RWPE2 (cell line): ENCODE measurements around the gene KCNK17.

Experiments used
- ATAC-seq: fragments of 200-7000 bp; cut with Tn5 transposase; 3 replicates; pipeline ENCODE4 v1.9.1; 2021; ENCODE audit warnings: low read depth
- DNase-seq: peaks from one replicate; pipeline ENCODE4 v3.0.0-alpha.2; 2020; ENCODE audit warnings: low spot score
- H3K27ac ChIP-seq: fragments of 450-650 bp; 2 replicates; pipeline ENCODE4 v1.5.1; 2017; ENCODE audit warnings: mild to moderate bottlenecking; ENCODE audit not compliant: poor library complexity, severe bottlenecking
- H3K27me3 ChIP-seq: fragments of 250-450 bp; sonication (Bioruptor Pico); 2 replicates; pipeline ENCODE4 v1.5.1; 2021; ENCODE audit warnings: mild to moderate bottlenecking, moderate library complexity; ENCODE audit not compliant: insufficient read depth, poor library complexity, severe bottlenecking
- H3K36me3 ChIP-seq: fragments of 250-450 bp; sonication (Bioruptor Pico); 2 replicates; pipeline ENCODE4 v1.5.1; 2020; ENCODE audit warnings: low read depth, mild to moderate bottlenecking, moderate library complexity
- H3K4me1 ChIP-seq: fragments of 250-450 bp; sonication (Bioruptor Pico); 2 replicates; pipeline ENCODE4 v1.5.1; 2021; ENCODE audit warnings: mild to moderate bottlenecking, moderate library complexity; ENCODE audit not compliant: insufficient read depth, poor library complexity, severe bottlenecking
- H3K4me3 ChIP-seq: fragments of 250-450 bp; sonication (Bioruptor Pico); 2 replicates; pipeline ENCODE4 v1.5.1; 2021; ENCODE audit warnings: mild to moderate bottlenecking, moderate library complexity; ENCODE audit not compliant: severe bottlenecking
- H3K9me3 ChIP-seq: fragments of 250-450 bp; sonication (Bioruptor Pico); 2 replicates; pipeline ENCODE4 v1.5.1; 2021; ENCODE audit warnings: mild to moderate bottlenecking, moderate library complexity; ENCODE audit not compliant: severe bottlenecking
- TF ChIP-seq, protein P1 (sequence below): fragments of 450-650 bp; IDR thresholded peaks from one replicate; pipeline ENCODE4 v1.5.1; 2017; ENCODE audit warnings: mild to moderate bottlenecking, moderate library complexity; ENCODE audit not compliant: poor library complexity, severe bottlenecking

The KCNK17 gene

DNA sequence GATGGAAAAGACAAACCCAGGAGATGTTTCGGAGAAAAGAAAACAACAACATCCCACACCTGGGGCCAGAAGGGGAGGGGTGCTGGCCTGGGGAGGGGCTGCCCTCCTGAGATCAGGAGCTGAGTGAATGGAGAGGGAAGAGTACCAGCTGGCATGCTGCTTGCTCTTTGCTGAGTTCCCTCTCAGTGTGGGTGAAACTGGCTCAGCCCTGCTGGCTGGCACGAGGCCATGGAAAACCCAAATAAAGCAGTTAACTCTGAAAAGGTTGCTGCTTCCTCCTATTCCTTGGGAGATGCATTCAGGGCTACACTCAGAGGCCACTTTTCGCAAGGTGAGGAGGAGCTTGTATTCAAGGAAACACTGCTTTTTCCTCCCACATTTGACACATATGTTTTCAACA, 16.3 kb upstream of the KCNK17 start:
- no peak overlapping the region for H3K27ac ChIP-seq
- no peaks in the 10 kb centered on the region for H3K27me3 ChIP-seq
- H3K36me3 ChIP-seq = no peaks in the 10 kb centered on the region
- ATAC-seq = no peak
- H3K9me3 ChIP-seq = no peaks in the 10 kb centered on the region
- H3K4me3 ChIP-seq = no peak overlapping the region
- DNase-seq = no peak
- no peaks in the 10 kb centered on the region for H3K4me1 ChIP-seq
- TF ChIP-seq, protein P1, sequence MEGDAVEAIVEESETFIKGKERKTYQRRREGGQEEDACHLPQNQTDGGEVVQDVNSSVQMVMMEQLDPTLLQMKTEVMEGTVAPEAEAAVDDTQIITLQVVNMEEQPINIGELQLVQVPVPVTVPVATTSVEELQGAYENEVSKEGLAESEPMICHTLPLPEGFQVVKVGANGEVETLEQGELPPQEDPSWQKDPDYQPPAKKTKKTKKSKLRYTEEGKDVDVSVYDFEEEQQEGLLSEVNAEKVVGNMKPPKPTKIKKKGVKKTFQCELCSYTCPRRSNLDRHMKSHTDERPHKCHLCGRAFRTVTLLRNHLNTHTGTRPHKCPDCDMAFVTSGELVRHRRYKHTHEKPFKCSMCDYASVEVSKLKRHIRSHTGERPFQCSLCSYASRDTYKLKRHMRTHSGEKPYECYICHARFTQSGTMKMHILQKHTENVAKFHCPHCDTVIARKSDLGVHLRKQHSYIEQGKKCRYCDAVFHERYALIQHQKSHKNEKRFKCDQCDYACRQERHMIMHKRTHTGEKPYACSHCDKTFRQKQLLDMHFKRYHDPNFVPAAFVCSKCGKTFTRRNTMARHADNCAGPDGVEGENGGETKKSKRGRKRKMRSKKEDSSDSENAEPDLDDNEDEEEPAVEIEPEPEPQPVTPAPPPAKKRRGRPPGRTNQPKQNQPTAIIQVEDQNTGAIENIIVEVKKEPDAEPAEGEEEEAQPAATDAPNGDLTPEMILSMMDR = no peak

DNA sequence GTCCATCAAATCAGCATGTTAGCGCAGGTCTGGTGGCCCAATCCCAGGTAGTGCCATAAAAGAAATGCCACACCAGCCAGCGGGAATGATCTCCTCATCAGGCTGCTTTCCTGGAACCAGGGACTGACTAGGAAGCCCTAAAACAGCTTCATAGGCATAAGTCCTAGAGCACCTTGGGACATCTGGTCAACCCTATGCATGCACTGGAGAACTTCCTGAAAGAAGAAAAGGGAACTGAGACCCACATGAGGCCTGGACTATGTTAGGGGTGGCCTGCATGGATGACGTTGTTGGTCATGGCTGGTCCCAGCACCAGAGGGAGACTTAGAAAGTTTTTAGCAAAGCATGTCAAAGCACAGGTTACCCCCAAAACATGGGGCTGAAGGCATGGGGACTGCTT, 15.8 kb upstream of the KCNK17 start:
- Histone ChIP-seq H3K9me3 (no peaks in the 10 kb centered on the region), H3K4me3 (no peak overlapping the region), H3K4me1 (no peaks in the 10 kb centered on the region), H3K36me3 (no peaks in the 10 kb centered on the region), H3K27me3 (no peaks in the 10 kb centered on the region), H3K27ac (no peak overlapping the region)
- no peak for ATAC-seq
- DNase-seq = no peak
- TF ChIP-seq, protein P1 = no peak

DNA sequence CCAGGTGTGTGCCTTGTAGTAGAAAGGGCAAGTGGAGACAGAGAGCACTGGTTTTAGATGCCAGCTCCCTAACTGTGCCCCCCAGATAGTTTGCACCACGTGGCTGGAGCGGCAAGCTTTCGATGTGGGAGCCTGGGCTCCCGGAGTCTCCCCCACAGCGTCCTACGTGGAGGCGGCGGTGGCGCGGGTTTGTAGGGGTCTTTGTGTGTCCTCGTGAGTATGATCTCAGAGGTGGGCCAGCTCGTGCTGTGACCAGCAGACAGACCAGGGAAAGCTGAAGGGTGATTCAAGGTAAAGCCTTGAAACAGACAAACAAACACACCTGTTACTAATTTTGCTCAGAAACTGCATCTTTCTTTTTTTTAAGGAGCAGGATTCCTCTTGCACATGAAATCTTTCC, 13.8 kb upstream of the KCNK17 start:
- no peak for DNase-seq
- H3K27me3 ChIP-seq = no peaks in the 10 kb centered on the region
- no peaks in the 10 kb centered on the region for H3K36me3 ChIP-seq
- no peaks in the 10 kb centered on the region for H3K4me1 ChIP-seq
- TF ChIP-seq, protein P1 = no peak
- no peak overlapping the region for H3K4me3 ChIP-seq
- no peak for ATAC-seq
- H3K9me3 ChIP-seq = no peaks in the 10 kb centered on the region
- no peak overlapping the region for H3K27ac ChIP-seq

DNA sequence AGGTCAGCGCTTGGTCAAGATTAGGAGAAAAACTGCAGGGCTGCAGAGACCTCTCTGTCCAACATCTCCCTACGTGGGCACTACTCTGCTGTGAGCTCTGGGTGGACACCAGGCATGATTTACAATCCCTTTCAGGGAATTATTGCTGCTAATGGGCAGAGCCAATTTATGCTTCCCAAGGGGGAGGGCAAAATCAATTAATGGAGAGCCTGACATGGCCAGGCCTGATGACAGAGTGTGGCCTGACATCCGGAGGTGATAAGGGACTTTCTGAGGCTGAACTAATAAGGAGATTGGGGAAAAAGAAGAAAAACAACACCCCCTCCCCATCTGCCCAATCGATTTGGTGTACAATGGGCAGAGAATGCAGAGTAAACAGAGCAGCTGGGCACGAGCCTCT, 13.3 kb upstream of the KCNK17 start:
- H3K4me1 ChIP-seq = no peaks in the 10 kb centered on the region
- no peak for ATAC-seq
- no peaks in the 10 kb centered on the region for H3K36me3 ChIP-seq
- H3K27ac ChIP-seq = no peak overlapping the region
- H3K27me3 ChIP-seq = no peaks in the 10 kb centered on the region
- no peak overlapping the region for H3K4me3 ChIP-seq
- no peak for DNase-seq
- H3K9me3 ChIP-seq = no peaks in the 10 kb centered on the region
- TF ChIP-seq, protein P1 = no peak

DNA sequence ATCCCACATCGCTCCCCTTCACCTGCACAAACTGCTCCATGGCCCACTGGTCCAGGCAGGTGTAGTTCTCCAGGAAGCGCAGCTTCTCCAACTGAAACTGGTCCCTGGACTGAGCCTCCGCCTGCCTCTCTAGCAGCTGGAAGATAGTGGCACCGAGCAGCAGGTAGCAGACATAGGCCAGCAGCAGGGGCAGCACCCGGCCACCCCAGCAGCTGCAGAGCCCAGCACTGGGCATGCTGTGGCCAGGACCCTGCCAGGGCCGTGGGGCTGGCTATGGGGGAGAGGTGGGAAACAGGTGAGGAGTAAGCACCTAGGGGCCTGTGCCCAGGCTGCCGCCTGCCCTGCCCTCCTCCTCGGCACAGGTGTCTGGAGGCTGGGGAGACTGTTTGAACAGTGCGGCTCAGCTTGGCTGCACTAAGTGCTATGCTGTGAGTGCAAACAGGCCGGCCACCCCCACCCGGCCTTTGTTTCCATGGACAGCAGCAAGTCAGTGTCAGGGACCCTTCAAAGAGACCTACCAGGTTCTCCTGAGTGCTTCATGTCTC, 8.2 kb upstream of the KCNK17 start, which contains the start of gene KCNK16:
Gene KCNK16, minus strand, starts transcription at position 397 of the 545 bp plus-strand sequence. Its CDS starts 162 bp downstream, at position 235.
- no peaks in the 10 kb centered on the region for H3K4me1 ChIP-seq
- no peaks in the 10 kb centered on the region for H3K9me3 ChIP-seq
- H3K36me3 ChIP-seq = no peaks in the 10 kb centered on the region
- no peaks in the 10 kb centered on the region for H3K27me3 ChIP-seq
- no peak within 1 kb of the TSS for H3K4me3 ChIP-seq
- DNase-seq = no peak
- H3K27ac ChIP-seq = no peak within 1 kb of the TSS
- TF ChIP-seq, protein P1 = no peak
- ATAC-seq = no peak
